Midbrain (tissue), 1 donor: ENCODE measurements around the gene BMPR1B.

Experiments used
- DNase-seq: peaks from one replicate; lab custom pipeline; 2025; lab: John Stamatoyannopoulos, UW

BMPR1B gene

GRCh38 chr4:94912606-94913005, 154.9 kb downstream of the BMPR1B start:
- no peak for DNase-seq

GRCh38 chr4:94913316-94913715, 155.6 kb downstream of the BMPR1B start:
- no peak for DNase-seq

- no peak for DNase-seq
Measured at GRCh38 chr4:94917146-94917545, 159.4 kb downstream of the BMPR1B start.

- no peak for DNase-seq
Measured at GRCh38 chr4:94918543-94918942, 160.8 kb downstream of the BMPR1B start.

GRCh38 chr4:94920369-94920768, 162.6 kb downstream of the BMPR1B start:
- DNase-seq, result no peak

- DNase-seq, result no peak
Measured at GRCh38 chr4:94924566-94924965, 166.8 kb downstream of the BMPR1B start.

- no peak for DNase-seq
Measured at GRCh38 chr4:94925764-94926347, 168.1 kb downstream of the BMPR1B start.

- DNase-seq, result no peak
Measured at GRCh38 chr4:94926936-94927335, 169.2 kb downstream of the BMPR1B start.

GRCh38 chr4:94927696-94928095, 169.9 kb downstream of the BMPR1B start:
- no peak for DNase-seq

GRCh38 chr4:94929696-94930095, 171.9 kb downstream of the BMPR1B start:
- DNase-seq, result no peak

- DNase-seq, result no peak
Measured at GRCh38 chr4:94931626-94932025, 173.9 kb downstream of the BMPR1B start.

- no peak for DNase-seq
Measured at GRCh38 chr4:94932366-94932765, 174.6 kb downstream of the BMPR1B start.

- DNase-seq, result no peak
Measured at GRCh38 chr4:94933799-94934198, 176.0 kb downstream of the BMPR1B start.

GRCh38 chr4:94934201-94934600, 176.4 kb downstream of the BMPR1B start:
- DNase-seq, result no peak

GRCh38 chr4:94934864-94935263, 177.1 kb downstream of the BMPR1B start:
- no peak for DNase-seq

GRCh38 chr4:94936854-94937253, 179.1 kb downstream of the BMPR1B start:
- no peak for DNase-seq

GRCh38 chr4:94939791-94940519, 182.2 kb downstream of the BMPR1B start:
- DNase-seq, result no peak

GRCh38 chr4:94940520-94940908, 182.8 kb downstream of the BMPR1B start:
- no peak for DNase-seq

- no peak for DNase-seq
Measured at GRCh38 chr4:94941706-94942105, 184.0 kb downstream of the BMPR1B start.

GRCh38 chr4:94944726-94945125, 187.0 kb downstream of the BMPR1B start:
- no peak for DNase-seq

GRCh38 chr4:94947681-94948108, 189.9 kb downstream of the BMPR1B start:
- DNase-seq, result no peak

GRCh38 chr4:94954251-94954650, 196.5 kb downstream of the BMPR1B start:
- DNase-seq, result no peak

GRCh38 chr4:94957030-94957429, 199.3 kb downstream of the BMPR1B start:
- DNase-seq, result no peak

- no peak for DNase-seq
Measured at GRCh38 chr4:94959307-94959706, 201.6 kb downstream of the BMPR1B start.
